DMS 273 (cell line): ENCODE data around the gene SCYL1.
A peak's percentile ranks its signal among the peaks of the same experiment; 100 is the strongest.

Experiments used
- DNase-seq: peaks from one replicate; lab custom pipeline; 2025; ENCODE audit not compliant: unreplicated experiment; lab: John Stamatoyannopoulos, UW

SCYL1 gene

DNA sequence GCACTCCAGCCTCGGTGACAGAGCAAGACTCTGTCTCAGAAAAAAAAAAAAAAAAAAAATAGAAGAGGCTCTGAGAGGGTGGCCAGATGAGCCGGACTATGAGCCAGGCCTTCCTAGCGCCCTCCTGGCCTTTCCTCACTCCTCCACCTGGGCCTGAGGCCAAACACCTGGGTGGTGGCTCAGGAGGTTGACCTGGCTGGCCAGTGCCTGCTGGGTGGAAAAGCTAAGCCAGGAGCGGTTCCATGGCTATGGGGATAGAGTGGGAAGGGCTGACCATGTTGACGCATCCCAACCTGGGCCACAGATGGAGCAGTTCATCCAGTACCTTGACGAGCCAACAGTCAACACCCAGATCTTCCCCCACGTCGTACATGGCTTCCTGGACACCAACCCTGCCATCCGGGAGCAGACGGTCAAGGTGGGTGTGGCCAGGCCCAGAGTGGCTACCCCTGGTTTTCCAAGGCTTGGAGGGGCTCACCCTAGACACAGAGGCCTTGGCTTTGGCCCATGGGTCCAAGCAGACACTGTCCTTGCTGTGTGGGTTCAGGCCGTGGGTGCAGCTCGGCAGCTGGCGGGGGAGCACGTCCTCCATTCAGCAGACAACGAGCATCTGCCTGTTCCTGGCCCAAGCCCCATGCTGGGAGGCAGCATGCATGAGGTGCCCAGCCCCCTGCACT is 7.6 kb downstream of the SCYL1 start:
- DNase-seq: no peak

DNA sequence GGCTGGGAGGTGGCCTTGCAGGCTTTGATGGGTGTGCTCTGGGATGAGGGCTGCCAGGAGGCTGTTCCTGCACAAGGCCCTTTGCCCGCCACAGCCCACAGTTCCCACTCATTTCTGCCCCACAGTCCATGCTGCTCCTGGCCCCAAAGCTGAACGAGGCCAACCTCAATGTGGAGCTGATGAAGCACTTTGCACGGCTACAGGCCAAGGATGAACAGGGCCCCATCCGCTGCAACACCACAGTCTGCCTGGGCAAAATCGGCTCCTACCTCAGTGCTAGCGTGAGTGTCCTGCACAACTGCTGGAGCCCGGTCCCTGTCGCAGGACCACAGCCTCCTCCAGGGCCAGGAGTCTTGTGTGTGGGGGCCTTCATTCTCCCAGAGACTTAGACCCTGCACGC is 10.2 kb downstream of the SCYL1 start:
- no peak for DNase-seq

- no peak for DNase-seq
These were observed 11.8 kb downstream of the SCYL1 start for GRCh38 chr11:65536412-65537295.

DNA sequence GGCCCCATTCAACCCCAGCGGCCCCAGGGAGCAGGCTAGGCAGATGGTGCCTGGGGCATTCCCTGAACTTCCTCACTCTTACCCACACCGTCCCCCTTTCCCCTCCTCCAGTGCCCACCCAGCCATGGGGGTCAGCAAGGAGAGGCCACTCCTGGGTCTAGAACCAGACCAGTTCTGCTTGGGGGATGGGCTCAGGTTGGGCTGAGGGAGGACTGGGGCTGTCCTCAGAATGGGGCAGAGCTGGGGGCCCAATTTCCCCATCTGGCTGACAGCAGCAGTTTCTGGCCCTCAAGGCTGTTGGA is 12.4 kb downstream of the SCYL1 start:
- no peak for DNase-seq

GRCh38 chr11:65537620-65538231 is 12.8 kb downstream of the SCYL1 start:
- DNase-seq: no peak

GRCh38 chr11:65538232-65538914 is 13.5 kb downstream of the SCYL1 start:
- DNase-seq: no peak

DNA sequence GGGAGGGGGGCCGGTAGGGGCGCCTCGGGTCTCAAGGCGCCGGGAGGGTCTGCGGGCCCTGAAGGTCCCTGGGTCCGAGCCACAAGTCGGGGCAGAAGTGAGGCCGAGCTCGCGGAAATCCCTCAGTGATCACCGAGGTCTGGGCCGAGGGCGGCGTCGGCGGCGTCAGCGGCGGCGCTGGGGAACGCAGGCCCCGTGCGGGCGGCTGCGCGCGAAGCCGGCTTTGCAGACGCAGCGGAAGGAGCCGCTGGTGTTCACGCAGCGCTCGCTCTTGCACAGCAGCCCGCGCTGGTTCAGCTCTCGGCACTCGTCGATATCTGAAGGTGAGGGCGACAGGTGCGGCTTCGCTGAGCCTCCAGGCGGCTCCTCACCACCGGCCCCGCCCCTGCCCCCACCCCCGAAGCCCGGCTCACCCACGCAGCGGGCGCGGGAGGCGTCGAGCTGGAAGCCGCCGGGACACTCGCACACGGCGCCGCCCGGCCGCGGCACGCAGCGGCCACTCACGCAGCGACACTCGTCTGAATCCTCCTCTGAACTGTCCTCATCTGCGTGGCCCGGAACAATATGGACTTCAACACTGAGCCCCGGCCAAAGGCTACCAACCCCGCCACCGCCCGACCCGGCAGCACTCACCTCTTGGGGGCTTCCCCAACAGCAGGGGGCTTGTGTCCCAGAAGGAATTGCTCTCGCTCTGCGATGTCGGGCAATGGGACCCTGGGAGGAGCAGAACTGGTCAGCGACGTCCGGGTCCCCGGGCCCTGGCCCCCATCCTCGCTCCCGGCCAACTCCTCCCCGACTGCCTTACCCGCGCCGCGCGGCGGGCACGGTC is 14.2 kb downstream of the SCYL1 start:
- no peak for DNase-seq

GRCh38 chr11:65539744-65540289 is 14.9 kb downstream of the SCYL1 start:
- DNase-seq: peak; percentile 78

DNA sequence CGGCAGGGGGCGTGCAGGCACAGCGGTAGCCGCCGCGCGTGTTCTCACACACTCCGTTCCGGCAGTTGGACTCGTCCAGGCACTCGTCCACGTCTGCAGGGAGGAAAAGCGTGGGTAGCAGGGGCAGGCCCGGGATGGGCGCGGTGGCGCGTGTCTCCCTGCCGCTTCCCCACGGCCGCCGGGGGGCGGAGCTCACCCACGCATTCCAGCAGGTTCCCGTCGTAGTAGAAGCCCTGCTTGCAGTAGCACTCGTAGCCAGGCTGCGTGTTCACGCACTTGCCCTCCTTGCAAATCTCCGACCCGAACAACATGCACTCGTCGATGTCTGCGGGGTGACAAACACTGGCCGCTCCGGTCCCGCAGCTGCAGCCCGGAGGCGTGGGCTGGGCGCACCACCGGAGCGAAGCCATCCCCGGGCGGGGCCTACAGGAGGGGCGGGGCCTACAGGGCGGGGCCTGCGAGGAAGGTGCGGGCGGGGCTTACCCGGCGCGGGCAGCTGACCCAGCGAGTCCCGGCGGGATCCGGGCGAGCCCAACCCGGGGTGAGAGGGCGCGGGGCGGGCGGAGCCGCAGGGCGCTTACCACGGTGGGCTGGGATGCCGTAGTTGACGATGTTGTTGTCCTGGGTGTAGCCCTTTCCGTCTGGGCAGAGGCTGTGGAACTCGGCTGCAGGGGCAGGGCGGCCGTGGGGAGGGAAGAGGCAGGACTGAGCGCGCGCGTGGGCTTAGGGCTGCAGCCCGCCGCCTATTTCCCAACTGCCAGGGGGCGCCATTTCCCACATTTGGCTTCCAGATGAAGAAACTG is 15.6 kb downstream of the SCYL1 start:
- peak; percentile 91 for DNase-seq

- DNase-seq: no peak
These were observed 16.5 kb downstream of the SCYL1 start for GRCh38 chr11:65541093-65541982.

DNA sequence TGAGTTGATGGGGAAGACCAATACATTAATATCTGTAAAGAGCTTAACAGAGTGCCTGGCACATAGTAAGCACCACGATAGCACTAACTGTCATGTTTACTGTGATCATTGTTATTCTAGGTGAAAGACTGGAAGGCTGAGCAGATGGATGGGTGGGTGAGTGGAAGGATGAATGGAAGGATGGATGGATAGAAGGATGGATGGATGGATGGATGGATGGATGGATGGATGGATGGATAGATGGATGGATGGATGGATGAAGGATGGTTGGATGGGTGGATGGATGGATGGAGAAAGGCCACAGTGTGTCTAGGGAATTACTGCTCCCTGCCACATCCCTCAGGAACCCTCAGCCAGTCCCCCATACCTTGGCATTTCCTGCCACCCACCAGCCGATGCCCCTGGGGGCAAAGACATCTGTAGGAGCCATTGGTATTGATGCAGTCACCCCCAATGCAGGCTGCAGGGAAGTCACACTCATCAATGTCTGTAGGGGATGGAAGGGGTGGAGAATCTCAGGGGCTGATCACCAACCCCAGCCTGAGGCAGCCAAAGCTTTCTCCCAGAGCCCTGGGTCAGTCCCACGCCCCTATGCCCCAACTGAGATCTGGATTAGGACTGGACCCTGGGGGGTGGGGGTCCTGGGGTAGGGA is 18.0 kb downstream of the SCYL1 start:
- no peak for DNase-seq

DNA sequence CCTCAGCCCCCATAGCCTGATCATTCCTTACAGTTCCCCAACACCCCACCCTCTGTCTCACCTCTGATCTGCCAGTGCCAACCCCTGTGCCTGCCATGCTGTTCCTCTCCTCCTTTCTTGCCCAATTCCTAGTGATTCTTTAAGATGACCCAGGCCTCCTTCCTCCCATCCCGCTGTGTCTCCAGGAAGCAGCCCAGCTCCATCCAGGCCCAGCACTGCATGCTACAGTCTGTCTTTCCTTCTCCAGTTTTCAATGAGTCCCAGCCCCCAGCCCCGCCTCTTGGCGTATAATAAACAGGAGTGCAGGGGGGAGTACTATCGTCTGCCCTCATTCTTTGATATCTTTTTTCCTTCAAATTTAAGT is 21.0 kb downstream of the SCYL1 start:
- no peak for DNase-seq

GRCh38 chr11:65546217-65546958 is 21.5 kb downstream of the SCYL1 start:
- DNase-seq: peak; percentile 86

- DNase-seq: no peak
These were observed 22.7 kb downstream of the SCYL1 start for GRCh38 chr11:65547446-65548125.

- no peak for DNase-seq
These were observed 23.5 kb downstream of the SCYL1 start for GRCh38 chr11:65548395-65548794.

GRCh38 chr11:65549096-65549495 is 24.2 kb downstream of the SCYL1 start:
- DNase-seq: no peak
